ENCODE measurements around the gene SLC22A1.

GRCh38 chr6:160106010-160106409, 15.6 kb upstream of the SLC22A1 start:
- no peak for TF ChIP-seq CTCF (IDR thresholded peaks at IDR 0.05; ENCODE audit: insufficient read depth, low read depth, low read length)
- no peak for TF ChIP-seq EZH2 (IDR thresholded peaks at IDR 0.05; ENCODE audit: insufficient read depth, low read length)

Data from astrocyte (in vitro differentiated cells and primary cell).